Heart left ventricle (tissue), 13 donors: Measurements from ENCODE around the gene MICALL1.

Experiments used
- CTCF ChIP-seq, 12 donors: fragments of 200-600 bp; sonication (generic) in 4 of 12; IDR thresholded peaks; one replicate each; pipeline versions ENCODE4 v1.5.0 to v1.8.0; 2018 to 2022; ENCODE audit warnings: antibody characterized with exemption in 12 of 12, mild to moderate bottlenecking in 5 of 12
- POLR2A ChIP-seq, 2 donors: fragments of 450-650 bp; IDR thresholded peaks; one replicate each; pipeline ENCODE4 v1.6.1; 2017; ENCODE audit warnings: antibody characterized with exemption in 2 of 2, mild to moderate bottlenecking in 2 of 2, moderate library complexity in 2 of 2
- donor health status: ischemic (EF 13 %, LVEDD 7.1; RV severe dilation, severe dysfunction).
- donor health status: DM: no; HTN: yes; CAD: no.
- donor health status: DM: no; HTN: no; CAD: no.
- donor health status: ischemic (EF 25% LVEDD 6.9; RV normal size, moderate dysfunction).
- donor health status: ischemic (EF 25% LVEDD 5.7; RV mildly dilated, moderate dysfunction).
- donor health status: ischemic (EF 35%, LVEDD 5.7; RV mildly dilated, moderate dysfunction).
- donor health status: nonischemic (EF 11% LVEDD 7.7; RV severe dilation, severe dysfunction).
- donor health status: DM: yes; HTN: yes; CAD: no.
- donor health status: PGD.
- donor health status: ischemic (EF 29% LVEDD 5.4; RV normal size, mild dysfunction).
- donor health status: nonischemic (EF 23%, LVEDD 6.1; RV moderate dilation, normal function).

- TF ChIP-seq POLR2A (IDR thresholded peaks at IDR 0.05): no peak
- no peak for TF ChIP-seq CTCF (IDR thresholded peaks at IDR 0.05)
Measured at GRCh38 chr22:37929390-37929789, 23.3 kb downstream of the MICALL1 start.
